Liver (tissue), 9 donors: Measurements from ENCODE around the gene IFT25. TPM values are rescaled to one million over a fixed set of nuclear protein-coding genes. Genes with fewer than 3 reads are reported as not detected.

ENCODE experiments used
- DNase-seq: peaks from one replicate; pipeline ENCODE4 v3.0.0-alpha.2; 2017; ENCODE audit warnings: low spot score
- H3K27ac ChIP-seq, 2 donors: one replicate each; pipeline ENCODE4 v1.7.0; 2013; ENCODE audit warnings: inconsistent platforms in 2 of 2, low read length in 2 of 2, control low read depth in 1 of 2, low read depth in 1 of 2, mild to moderate bottlenecking in 1 of 2
- H3K27me3 ChIP-seq, 4 donors: one replicate each; pipeline versions ENCODE4 v1.6.1 to v1.7.0; 2013; ENCODE audit warnings: low read length in 3 of 4, inconsistent platforms in 1 of 4, mild to moderate bottlenecking in 1 of 4, moderate library complexity in 1 of 4; ENCODE audit not compliant: control insufficient read depth in 4 of 4, insufficient read depth in 4 of 4
- H3K36me3 ChIP-seq, 4 donors: one replicate each; pipeline versions ENCODE4 v1.6.1 to v1.7.0; 2013; ENCODE audit warnings: low read length in 3 of 4, mild to moderate bottlenecking in 3 of 4, low read depth in 1 of 4, moderate library complexity in 1 of 4; ENCODE audit not compliant: control insufficient read depth in 4 of 4, insufficient read depth in 3 of 4
- H3K4me1 ChIP-seq, 4 donors: one replicate each; pipeline versions ENCODE4 v1.6.1 to v1.7.0; 2013; ENCODE audit warnings: low read length in 3 of 4, mild to moderate bottlenecking in 3 of 4, moderate library complexity in 1 of 4; ENCODE audit not compliant: control insufficient read depth in 4 of 4, insufficient read depth in 4 of 4
- H3K4me3 ChIP-seq, 3 donors: one replicate each; pipeline versions ENCODE4 v1.6.1 to v1.7.0; 2013; ENCODE audit warnings: low read length in 3 of 3, control low read depth in 1 of 3, low read depth in 1 of 3, mild to moderate bottlenecking in 1 of 3
- H3K9ac ChIP-seq, 2 donors: one replicate each; pipeline ENCODE4 v1.7.0; 2013; ENCODE audit warnings: low read length in 2 of 2, mild to moderate bottlenecking in 2 of 2, moderate library complexity in 2 of 2, control low read depth in 1 of 2, low read depth in 1 of 2
- H3K9me3 ChIP-seq, 4 donors: one replicate each; pipeline versions ENCODE4 v1.6.1 to v1.7.0; 2013; ENCODE audit warnings: low read length in 3 of 4; ENCODE audit not compliant: control insufficient read depth in 4 of 4
- ATF3 ChIP-seq: IDR thresholded peaks from 2 replicates; pipeline ENCODE4 v1.6.1; 2016; ENCODE audit warnings: antibody characterized with exemption
- EGR1 ChIP-seq, 2 donors: IDR thresholded peaks; 2 replicates each; pipeline ENCODE4 v1.6.1; 2016 to 2018; ENCODE audit warnings: antibody characterized with exemption in 2 of 2, low read depth in 2 of 2
- FOXA1 ChIP-seq: IDR thresholded peaks from 2 replicates; pipeline ENCODE4 v1.6.1; 2016; ENCODE audit warnings: antibody characterized with exemption
- FOXA2 ChIP-seq: IDR thresholded peaks from 2 replicates; pipeline ENCODE4 v1.6.1; 2016; ENCODE audit warnings: antibody characterized with exemption
- GABPA ChIP-seq, 2 donors: IDR thresholded peaks in 1 of 2; conservative IDR thresholded peaks in 1 of 2; 2 replicates each; pipeline ENCODE4 v1.6.1; 2016; ENCODE audit warnings: antibody characterized with exemption in 2 of 2, mild to moderate bottlenecking in 1 of 2, moderate library complexity in 1 of 2
- HNF4G ChIP-seq: IDR thresholded peaks from 2 replicates; pipeline ENCODE4 v1.6.1; 2016; ENCODE audit warnings: antibody characterized with exemption
- JUND ChIP-seq, 2 donors: IDR thresholded peaks; 2 replicates each; pipeline ENCODE4 v1.6.1; 2016; ENCODE audit warnings: antibody characterized with exemption in 2 of 2
- NR2F2 ChIP-seq: IDR thresholded peaks from 2 replicates; pipeline ENCODE4 v1.6.1; 2016; ENCODE audit warnings: antibody characterized with exemption
- RAD21 ChIP-seq, 2 donors: IDR thresholded peaks; 2 replicates each; pipeline ENCODE4 v1.6.1; 2016; ENCODE audit warnings: antibody characterized with exemption in 2 of 2, mild to moderate bottlenecking in 2 of 2
- REST ChIP-seq: IDR thresholded peaks from 2 replicates; pipeline ENCODE4 v1.6.1; 2016; ENCODE audit warnings: antibody characterized with exemption, mild to moderate bottlenecking
- RXRA ChIP-seq, 2 donors: IDR thresholded peaks; 2 replicates each; pipeline ENCODE4 v1.6.1; 2017 to 2018; ENCODE audit warnings: antibody characterized with exemption in 2 of 2, mild to moderate bottlenecking in 1 of 2
- SP1 ChIP-seq: IDR thresholded peaks from 2 replicates; pipeline ENCODE4 v1.6.1; 2018; ENCODE audit warnings: antibody characterized with exemption, mild to moderate bottlenecking
- TAF1 ChIP-seq: conservative IDR thresholded peaks from 2 replicates; pipeline ENCODE4 v1.6.1; 2016; ENCODE audit warnings: antibody characterized with exemption, mild to moderate bottlenecking
- YY1 ChIP-seq: IDR thresholded peaks from 2 replicates; pipeline ENCODE4 v1.6.1; 2016; ENCODE audit warnings: antibody characterized with exemption, mild to moderate bottlenecking
- ZBTB33 ChIP-seq: IDR thresholded peaks from 2 replicates; pipeline ENCODE4 v1.6.1; 2016; ENCODE audit warnings: antibody characterized with exemption
- WGBS: extraction: QIAGEN DNeasy Blood & Tissue Kit; methylation state at CpG from one replicate; pipeline ENCODE4 v1.1.7; 2013; 5-methylcytosine and 5-hydroxymethylcytosine counted together
- polyA plus RNA-seq, 2 donors: library from polyadenylated mRNA; stranded (reverse) in 1 of 2; unstranded in 1 of 2; fragments of 200-250 nt in 1 of 2; fragments of >200 nt in 1 of 2; fragmentation: Nextera tagmentation in 1 of 2; extraction: Ambion mirVana in 1 of 2; gene quantifications; one replicate each; pipeline versions ENCODE4 v1.2.1 to v1.2.3, GENCODE V29; 2013 to 2015
- total RNA-seq, 2 donors: library from RNA; depleted of rRNA; stranded (reverse); fragments of >200 nt; gene quantifications; one replicate each; pipeline ENCODE4 v1.2.3, GENCODE V29; 2014
- TF ChIP-seq, protein P1 (sequence below): IDR thresholded peaks from 2 replicates; pipeline ENCODE4 v1.6.1; 2016; ENCODE audit warnings: antibody characterized with exemption
- donor health status: healthy.
- donor health status: healthy.
- donor health status: healthy.
- donor health status: healthy.
- donor health status: healthy.

IFT25 gene
- total and polyA plus RNA-seq, 4 donors = 8.6 to 37.4 (median 15.6) TPM

- TF ChIP-seq ATF3 = no peak
- no peak for TF ChIP-seq JUND (IDR thresholded peaks at IDR 0.05)
- TF ChIP-seq HNF4G = no peak
- TF ChIP-seq EGR1 (IDR thresholded peaks at IDR 0.05; ENCODE audit: low read depth in 2 of 2) = no peak
Observed at GRCh38 chr1:53929246-53929960, 16.1 kb downstream of the IFT25 start (continued).

DNA sequence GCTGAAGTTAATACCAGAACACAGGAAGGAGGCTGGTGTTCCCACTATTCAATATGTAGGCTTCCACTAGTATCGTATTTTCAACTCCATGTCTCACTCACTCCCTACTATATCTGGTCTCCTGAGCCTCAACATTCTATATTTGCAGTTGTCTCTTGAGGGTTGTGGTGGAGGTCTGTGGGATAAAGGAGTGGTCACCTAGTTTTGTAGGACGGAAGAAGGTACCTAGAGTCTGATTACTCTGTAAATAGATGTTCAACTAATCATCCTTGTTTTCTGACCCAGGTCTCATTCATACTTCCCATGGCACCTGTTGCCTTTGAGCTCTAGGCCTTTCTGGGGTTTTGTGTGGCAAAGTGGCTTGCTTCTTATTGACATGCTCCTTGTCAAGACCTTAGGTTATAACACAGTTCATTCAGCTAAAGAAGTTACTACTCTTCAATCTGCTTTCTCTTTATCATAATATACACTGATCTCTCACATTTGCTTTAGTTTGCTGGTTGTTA lies 18.1 kb downstream of the IFT25 start:
- H3K4me3 ChIP-seq = no peak overlapping the region
- H3K9ac ChIP-seq = no peak overlapping the region
- no peak for DNase-seq
- TF ChIP-seq TAF1 = no peak
- no peak for TF ChIP-seq JUND (IDR thresholded peaks at IDR 0.05)
- no peak for TF ChIP-seq ZBTB33
- TF ChIP-seq FOXA2 = no peak
- no peak for TF ChIP-seq GABPA (IDR thresholded peaks at IDR 0.05 in 1 of 2, conservative IDR thresholded peaks at IDR 0.05 in 1 of 2)
- no peak for TF ChIP-seq RAD21 (IDR thresholded peaks at IDR 0.05)
- no peak for TF ChIP-seq SP1
- no peak for TF ChIP-seq FOXA1
- TF ChIP-seq NR2F2 = no peak
- TF ChIP-seq, protein P1, sequence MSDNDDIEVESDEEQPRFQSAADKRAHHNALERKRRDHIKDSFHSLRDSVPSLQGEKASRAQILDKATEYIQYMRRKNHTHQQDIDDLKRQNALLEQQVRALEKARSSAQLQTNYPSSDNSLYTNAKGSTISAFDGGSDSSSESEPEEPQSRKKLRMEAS = no peak
- TF ChIP-seq RXRA (IDR thresholded peaks at IDR 0.05) = no peak
- no peak for TF ChIP-seq HNF4G
- H3K27me3 ChIP-seq = no peaks in the 10 kb centered on the region
- no peaks in the 10 kb centered on the region for H3K4me1 ChIP-seq
- no peaks in the 10 kb centered on the region for H3K9me3 ChIP-seq
- WGBS = 94% methylated on average over 2 of the region's 2 CpGs
- H3K27ac ChIP-seq = no peak overlapping the region
- peaks cover 1 to 14% (median 11%) of the 10 kb centered on the region in 4 donors for H3K36me3 ChIP-seq

DNA sequence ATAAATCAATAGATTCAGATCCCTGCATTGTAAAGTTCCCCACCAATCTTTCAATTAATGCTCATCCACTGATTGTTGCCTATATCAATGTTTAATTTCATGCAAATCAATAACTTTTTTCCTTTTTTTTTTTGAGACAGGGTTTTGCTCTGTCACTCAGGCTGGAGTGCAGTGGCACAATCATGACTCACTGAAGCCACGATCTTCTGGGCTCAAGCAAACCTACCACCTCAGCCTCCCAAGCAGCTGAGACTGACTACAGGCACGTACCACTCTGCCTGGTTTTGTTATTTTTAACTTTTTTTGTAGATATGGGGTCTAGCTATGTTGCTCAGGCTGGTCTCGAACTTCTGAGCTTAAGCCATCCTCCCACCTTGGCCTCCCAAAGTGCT lies 25.8 kb downstream of the IFT25 start:
- peaks cover 0 to 10% (median 4%) of the 10 kb centered on the region in 4 donors for H3K36me3 ChIP-seq

More for the DNA sequence above, 25.8 kb downstream of the IFT25 start:
- H3K4me3 ChIP-seq = no peak overlapping the region
- H3K4me1 ChIP-seq = peaks cover 0 to 16% (median 12%) of the 10 kb centered on the region in 4 donors
- TF ChIP-seq RXRA (IDR thresholded peaks at IDR 0.05) (no peak), HNF4G (no peak), SP1 (no peak), GABPA (IDR thresholded peaks at IDR 0.05 in 1 of 2, conservative IDR thresholded peaks at IDR 0.05 in 1 of 2) (no peak), JUND (IDR thresholded peaks at IDR 0.05) (no peak), YY1 (no peak), RAD21 (IDR thresholded peaks at IDR 0.05) (no peak), NR2F2 (no peak), EGR1 (IDR thresholded peaks at IDR 0.05; ENCODE audit: low read depth in 2 of 2) (no peak), FOXA1 (no peak), REST (no peak)
- TF ChIP-seq, protein P1 = no peak
- no peaks in the 10 kb centered on the region for H3K9me3 ChIP-seq
- no peak for DNase-seq
- no peak overlapping the region for H3K9ac ChIP-seq
- peak overlapping the region in 1 of 2 donors; percentile 79 for H3K27ac ChIP-seq
- 85% methylated on average over 3 of the region's 3 CpGs for WGBS
- H3K27me3 ChIP-seq = no peaks in the 10 kb centered on the region
